A673 (cell line): ENCODE data around the gene ASIC2.

Source experiments
- EZH2 ChIP-seq: fragments of 200-600 bp; sonication (generic); IDR thresholded peaks from 2 replicates; pipeline ENCODE4 v1.6.1; 2017; ENCODE audit warnings: borderline replicate concordance, low read depth, mild to moderate bottlenecking, mixed read lengths, antibody characterized with exemption, low read length; ENCODE audit not compliant: poor library complexity, severe bottlenecking
- TF ChIP-seq, protein P1 (sequence below): fragments of 300-800, 200-600 bp; sonication (generic); conservative IDR thresholded peaks from 2 replicates; pipeline ENCODE4 v1.5.1; 2017; ENCODE audit warnings: low read depth, mild to moderate bottlenecking, antibody characterized with exemption, low read length, moderate library complexity, mixed read lengths

DNA sequence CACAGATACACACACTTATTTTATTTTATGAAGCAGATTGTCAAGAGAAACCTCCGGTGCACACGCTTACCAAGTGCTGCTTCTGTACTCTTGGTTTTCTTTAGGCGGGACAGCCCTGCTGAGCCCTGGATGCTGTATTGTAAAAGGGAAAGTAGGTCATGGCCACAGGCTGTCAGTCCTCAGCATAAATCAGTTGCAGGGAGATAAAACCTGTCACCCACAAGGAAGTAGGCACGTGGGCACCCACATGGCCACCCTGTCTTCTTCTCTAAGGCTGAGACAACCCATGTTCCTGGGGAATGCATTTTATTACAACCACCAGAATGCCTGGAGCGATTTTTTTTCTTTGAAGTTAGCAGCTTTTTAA, 59.3 kb downstream of the ASIC2 start:
- TF ChIP-seq EZH2, result no peak
- TF ChIP-seq, protein P1, sequence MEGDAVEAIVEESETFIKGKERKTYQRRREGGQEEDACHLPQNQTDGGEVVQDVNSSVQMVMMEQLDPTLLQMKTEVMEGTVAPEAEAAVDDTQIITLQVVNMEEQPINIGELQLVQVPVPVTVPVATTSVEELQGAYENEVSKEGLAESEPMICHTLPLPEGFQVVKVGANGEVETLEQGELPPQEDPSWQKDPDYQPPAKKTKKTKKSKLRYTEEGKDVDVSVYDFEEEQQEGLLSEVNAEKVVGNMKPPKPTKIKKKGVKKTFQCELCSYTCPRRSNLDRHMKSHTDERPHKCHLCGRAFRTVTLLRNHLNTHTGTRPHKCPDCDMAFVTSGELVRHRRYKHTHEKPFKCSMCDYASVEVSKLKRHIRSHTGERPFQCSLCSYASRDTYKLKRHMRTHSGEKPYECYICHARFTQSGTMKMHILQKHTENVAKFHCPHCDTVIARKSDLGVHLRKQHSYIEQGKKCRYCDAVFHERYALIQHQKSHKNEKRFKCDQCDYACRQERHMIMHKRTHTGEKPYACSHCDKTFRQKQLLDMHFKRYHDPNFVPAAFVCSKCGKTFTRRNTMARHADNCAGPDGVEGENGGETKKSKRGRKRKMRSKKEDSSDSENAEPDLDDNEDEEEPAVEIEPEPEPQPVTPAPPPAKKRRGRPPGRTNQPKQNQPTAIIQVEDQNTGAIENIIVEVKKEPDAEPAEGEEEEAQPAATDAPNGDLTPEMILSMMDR, result no peak
